HFFc6 (cell line): ENCODE data around the gene STRN4. TPM values are rescaled to one million over a fixed set of nuclear protein-coding genes. Genes with fewer than 3 reads are reported as not detected.

Experiments used
- DNase-seq: peaks from one replicate; pipeline ENCODE4 v3.0.0-alpha.2; 2018
- H3K27ac Mint-ChIP-seq: 2 replicates; pipeline ENCODE4 v1.8.0; 2020; ENCODE audit warnings: mild to moderate bottlenecking, mixed read lengths
- H3K27me3 Mint-ChIP-seq: 2 replicates; pipeline ENCODE4 v1.8.0; 2021; ENCODE audit warnings: mild to moderate bottlenecking, moderate library complexity, mixed read lengths; ENCODE audit not compliant: insufficient read depth
- H3K36me3 Mint-ChIP-seq: 2 replicates; pipeline ENCODE4 v1.8.0; 2021; ENCODE audit warnings: low read depth, mixed read lengths
- H3K4me1 Mint-ChIP-seq: 2 replicates; pipeline ENCODE4 v1.8.0; 2020; ENCODE audit warnings: low read depth, mixed read lengths
- H3K4me3 Mint-ChIP-seq: 2 replicates; pipeline ENCODE4 v1.8.0; 2020; ENCODE audit warnings: mild to moderate bottlenecking, moderate library complexity, mixed read lengths
- H3K9me3 Mint-ChIP-seq: 2 replicates; pipeline ENCODE4 v1.8.0; 2020; ENCODE audit warnings: mild to moderate bottlenecking, mixed read lengths
- total RNA-seq, 6 experiments: library from RNA; stranded (reverse); fragmentation: NEBNext Ultra II Directional; extraction: Animal tissue kit (Norgen Biotek cat#: 25700); gene quantifications; 2 replicates in 1 of 6; 3 replicates in 5 of 6; pipeline ENCODE4 v1.2.3, GENCODE V29; 2021
- TF ChIP-seq, protein P1 (sequence below): fragments of 200-600 bp; sonication (generic); IDR thresholded peaks from 2 replicates; pipeline ENCODE4 v1.5.0; 2021; ENCODE audit warnings: antibody characterized with exemption, mild to moderate bottlenecking

The STRN4 gene
- total RNA-seq, 6 experiments from 2014 or later, result 53.6 to 60.8 (median 58.3) TPM

DNA sequence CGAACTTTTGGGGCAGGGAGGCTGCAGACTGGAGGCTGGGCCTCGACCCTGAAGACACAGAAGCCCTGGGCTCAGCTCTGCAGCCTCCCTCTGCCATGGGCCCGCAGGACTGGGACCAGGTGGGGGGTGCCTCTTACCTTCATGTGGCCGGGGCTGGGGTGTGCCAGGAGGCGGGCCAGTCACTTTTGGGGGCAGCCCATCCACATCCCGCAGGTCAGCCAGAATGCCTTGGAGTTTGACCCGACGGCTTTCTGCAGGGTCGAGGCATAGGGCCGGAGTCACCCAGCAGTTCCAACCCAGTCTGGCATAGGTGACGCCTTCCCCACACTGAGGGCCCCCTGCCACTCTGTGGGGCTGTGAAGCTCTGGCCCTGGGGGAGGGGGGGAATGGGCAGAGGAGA lies 18.5 kb downstream of the STRN4 start:
- Mint-ChIP-seq H3K4me1 (peaks cover 26% of the 10 kb centered on the region), H3K27ac (peak overlapping the region; percentile 46; the same call in 1 of the 2 replicates), H3K9me3 (no peaks in the 10 kb centered on the region), H3K4me3 (no peak overlapping the region), H3K36me3 (peaks cover 24% of the 10 kb centered on the region), H3K27me3 (peaks cover 4% of the 10 kb centered on the region; the same call in 1 of the 2 replicates)
- no peak for DNase-seq
- TF ChIP-seq, protein P1, sequence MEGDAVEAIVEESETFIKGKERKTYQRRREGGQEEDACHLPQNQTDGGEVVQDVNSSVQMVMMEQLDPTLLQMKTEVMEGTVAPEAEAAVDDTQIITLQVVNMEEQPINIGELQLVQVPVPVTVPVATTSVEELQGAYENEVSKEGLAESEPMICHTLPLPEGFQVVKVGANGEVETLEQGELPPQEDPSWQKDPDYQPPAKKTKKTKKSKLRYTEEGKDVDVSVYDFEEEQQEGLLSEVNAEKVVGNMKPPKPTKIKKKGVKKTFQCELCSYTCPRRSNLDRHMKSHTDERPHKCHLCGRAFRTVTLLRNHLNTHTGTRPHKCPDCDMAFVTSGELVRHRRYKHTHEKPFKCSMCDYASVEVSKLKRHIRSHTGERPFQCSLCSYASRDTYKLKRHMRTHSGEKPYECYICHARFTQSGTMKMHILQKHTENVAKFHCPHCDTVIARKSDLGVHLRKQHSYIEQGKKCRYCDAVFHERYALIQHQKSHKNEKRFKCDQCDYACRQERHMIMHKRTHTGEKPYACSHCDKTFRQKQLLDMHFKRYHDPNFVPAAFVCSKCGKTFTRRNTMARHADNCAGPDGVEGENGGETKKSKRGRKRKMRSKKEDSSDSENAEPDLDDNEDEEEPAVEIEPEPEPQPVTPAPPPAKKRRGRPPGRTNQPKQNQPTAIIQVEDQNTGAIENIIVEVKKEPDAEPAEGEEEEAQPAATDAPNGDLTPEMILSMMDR, result no peak

DNA sequence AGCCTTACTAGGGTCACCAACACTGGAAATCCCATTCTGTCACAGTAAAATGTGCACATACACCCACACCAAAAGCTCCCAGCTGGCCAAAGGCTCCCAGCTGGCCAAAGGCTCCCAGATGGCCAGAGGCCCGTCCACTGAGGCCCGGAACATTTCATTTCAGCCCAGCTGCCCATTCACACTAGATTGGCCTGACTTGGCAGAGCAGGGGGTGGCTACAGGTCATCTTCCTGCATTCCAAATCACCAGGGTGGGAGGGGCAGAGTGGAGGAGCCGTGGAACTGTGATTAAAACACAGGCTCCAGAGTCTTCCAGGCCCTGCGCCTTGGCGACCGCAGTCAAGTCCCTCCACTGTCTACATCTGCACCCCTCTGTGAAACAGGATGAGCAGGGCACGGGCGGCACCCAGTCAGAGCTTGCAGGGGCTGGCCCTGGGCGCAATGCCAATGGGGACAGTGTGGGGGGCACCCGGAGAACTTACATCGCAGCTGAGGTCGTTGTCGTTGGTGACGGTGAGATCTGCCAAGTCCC lies 19.2 kb downstream of the STRN4 start:
- TF ChIP-seq, protein P1, result no peak
- no peak overlapping the region for H3K27ac Mint-ChIP-seq
- H3K4me1 Mint-ChIP-seq, result peaks cover 20% of the 10 kb centered on the region
- H3K9me3 Mint-ChIP-seq, result no peaks in the 10 kb centered on the region
- H3K27me3 Mint-ChIP-seq, result peaks cover 1% of the 10 kb centered on the region; the same call in 1 of the 2 replicates
- H3K36me3 Mint-ChIP-seq, result peaks cover 22% of the 10 kb centered on the region
- H3K4me3 Mint-ChIP-seq, result no peak overlapping the region
- DNase-seq, result no peak

DNA sequence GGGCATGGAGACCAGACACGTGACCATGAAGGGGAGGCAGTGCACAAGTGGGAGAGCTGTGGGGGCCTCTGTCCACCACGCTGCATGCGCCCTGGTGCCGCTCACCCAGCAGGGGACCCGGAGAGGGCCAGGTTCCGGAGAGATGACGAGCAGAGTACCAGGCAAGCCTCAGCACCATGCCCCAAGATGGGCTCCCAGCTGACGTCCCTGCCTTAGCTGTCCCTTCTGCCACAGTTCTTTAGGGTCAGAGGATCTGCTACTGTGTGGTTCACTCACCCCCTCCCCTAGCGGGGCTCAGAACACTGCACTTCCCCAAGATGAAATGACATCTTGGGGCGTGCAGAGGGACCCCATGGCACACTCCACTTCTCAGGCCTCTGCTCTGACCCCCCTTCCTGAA lies 19.7 kb downstream of the STRN4 start:
- Mint-ChIP-seq H3K27ac (no peak overlapping the region; the same call in 1 of the 2 replicates), H3K36me3 (peaks cover 17% of the 10 kb centered on the region), H3K4me1 (peaks cover 16% of the 10 kb centered on the region), H3K9me3 (no peaks in the 10 kb centered on the region), H3K4me3 (no peak overlapping the region), H3K27me3 (no peaks in the 10 kb centered on the region; the same call in 1 of the 2 replicates)
- TF ChIP-seq, protein P1, result no peak
- DNase-seq, result no peak

DNA sequence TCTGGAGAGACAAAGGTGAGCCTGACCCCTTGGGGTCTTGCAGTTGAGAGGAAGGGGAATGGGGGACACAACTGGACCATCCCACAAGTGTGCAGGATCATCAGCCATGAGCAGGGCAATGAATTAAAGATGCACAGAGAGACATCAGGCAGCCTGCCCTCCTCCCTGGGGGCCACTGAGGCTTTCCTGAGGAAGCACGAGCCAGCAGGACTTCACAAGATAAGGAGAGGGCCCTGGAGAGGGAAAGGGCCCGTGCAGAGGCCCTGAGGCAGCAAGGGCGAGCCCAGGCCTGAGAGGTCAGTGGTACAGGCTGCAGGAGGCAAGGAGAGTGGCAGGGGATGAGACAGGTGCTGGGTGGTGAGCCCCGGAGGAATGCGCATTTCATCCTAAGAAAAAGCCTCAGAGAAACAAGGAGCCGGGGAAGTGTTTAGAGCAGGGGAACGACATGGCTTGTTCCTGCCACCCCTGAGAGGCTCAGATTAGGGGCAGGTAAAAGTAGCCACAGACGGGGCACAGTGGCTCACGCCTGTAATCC lies 20.3 kb downstream of the STRN4 start:
- no peak overlapping the region for H3K27ac Mint-ChIP-seq

DNA sequence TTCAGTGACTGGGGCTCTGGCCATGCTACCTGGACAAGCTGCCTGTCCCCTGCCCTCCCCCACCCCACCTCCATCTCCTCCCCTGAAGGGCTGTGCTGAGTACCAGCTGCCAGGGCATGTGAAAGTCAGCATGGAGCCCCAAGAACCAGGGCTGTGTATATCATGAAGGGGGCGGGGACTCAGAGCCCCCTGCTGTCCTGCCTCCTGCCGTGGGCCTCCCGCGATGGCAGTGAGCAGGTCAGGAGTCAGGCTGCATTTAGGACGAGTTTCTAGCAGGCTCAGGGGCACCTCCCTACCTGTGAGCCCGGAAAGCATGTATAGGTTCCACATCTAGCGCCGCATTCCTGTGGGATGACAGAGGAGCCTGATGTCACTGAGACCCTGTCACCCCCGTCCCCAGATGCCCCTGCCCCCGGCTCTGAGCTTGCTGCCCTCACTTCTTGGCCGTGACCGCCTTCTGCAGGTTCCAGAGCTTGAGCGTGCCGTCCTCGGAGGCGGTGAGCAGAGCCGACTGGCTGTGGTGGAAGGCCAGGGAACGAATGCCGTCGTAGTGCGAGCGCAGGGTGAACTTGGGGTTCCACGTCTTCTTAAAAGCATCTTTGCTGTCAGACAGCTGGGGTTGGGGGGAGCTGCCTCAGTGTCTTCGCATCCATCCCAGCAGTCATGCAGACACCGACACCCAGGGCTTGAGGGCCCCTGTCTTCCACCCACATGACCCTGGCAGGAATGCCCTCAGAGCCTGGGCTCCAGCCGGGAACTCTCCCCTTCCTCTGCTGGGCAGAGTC lies 21.0 kb downstream of the STRN4 start:
- no peak overlapping the region for H3K27ac Mint-ChIP-seq
- H3K4me3 Mint-ChIP-seq, result no peak overlapping the region
- peaks cover 4% of the 10 kb centered on the region; the same call in 1 of the 2 replicates for H3K4me1 Mint-ChIP-seq
- no peaks in the 10 kb centered on the region for H3K9me3 Mint-ChIP-seq
- no peak for DNase-seq
- H3K27me3 Mint-ChIP-seq, result no peaks in the 10 kb centered on the region; the same call in 1 of the 2 replicates
- TF ChIP-seq, protein P1, result no peak
- peaks cover 14% of the 10 kb centered on the region for H3K36me3 Mint-ChIP-seq

More for the DNA sequence above, 20.3 kb downstream of the STRN4 start:
- no peaks in the 10 kb centered on the region; the same call in 1 of the 2 replicates for H3K27me3 Mint-ChIP-seq
- peaks cover 13% of the 10 kb centered on the region for H3K36me3 Mint-ChIP-seq
- DNase-seq, result no peak
- H3K4me3 Mint-ChIP-seq, result no peak overlapping the region
- TF ChIP-seq, protein P1, result no peak
- peaks cover 9% of the 10 kb centered on the region for H3K4me1 Mint-ChIP-seq
- H3K9me3 Mint-ChIP-seq, result no peaks in the 10 kb centered on the region
